ENCODE data around the gene TSPAN3.
A peak's percentile ranks its signal among the peaks of the same experiment; 100 is the strongest.

TSPAN3 gene

GRCh38 chr15:77112838-77113504 is 42.1 kb upstream of the TSPAN3 start:
- no peaks in the 10 kb centered on the region for H3K27me3 ChIP-seq (replicated peaks)
- no peak overlapping the region for H3K27ac ChIP-seq
- H3K4me3 ChIP-seq (ENCODE audit: low read depth, low read length) = no peak overlapping the region
- no peak for TF ChIP-seq CTCF (IDR thresholded peaks at IDR 0.05; ENCODE audit: low read depth, low read length, missing control alignments)
- in situ Hi-C loops (cut with HindIII; ENCODE audit: low pct_ligation_motif_present, low sequenced_read_pairs) = loop anchor here (25.0 kb wide), 1 partner anchor 424 kb away; no protein-coding TSS in a partner anchor
- H3K36me3 ChIP-seq (replicated peaks) = peaks cover 23% of the 10 kb centered on the region
- no peak for DNase-seq

GRCh38 chr15:77111789-77112188 is 40.9 kb upstream of the TSPAN3 start:
- H3K36me3 ChIP-seq (replicated peaks) = peaks cover 23% of the 10 kb centered on the region
- H3K27ac ChIP-seq = no peak overlapping the region
- no peak for TF ChIP-seq CTCF (IDR thresholded peaks at IDR 0.05; ENCODE audit: low read depth, low read length, missing control alignments)
- in situ Hi-C loops (cut with HindIII; ENCODE audit: low pct_ligation_motif_present, low sequenced_read_pairs) = loop anchor here (25.0 kb wide), 1 partner anchor 426 kb away; no protein-coding TSS in a partner anchor
- no peak for DNase-seq
- H3K4me3 ChIP-seq (ENCODE audit: low read depth, low read length) = no peak overlapping the region
- H3K27me3 ChIP-seq (replicated peaks) = no peaks in the 10 kb centered on the region

- in situ Hi-C loops (cut with HindIII; ENCODE audit: low pct_ligation_motif_present, low sequenced_read_pairs) = loop anchor here (25.0 kb wide), 1 partner anchor 430 kb away; no protein-coding TSS in a partner anchor
- peak; percentile 67 for DNase-seq
- TF ChIP-seq CTCF (IDR thresholded peaks at IDR 0.05; ENCODE audit: low read depth, low read length, missing control alignments) = peak; percentile 92
- Histone ChIP-seq H3K4me3 (ENCODE audit: low read depth, low read length) (no peak overlapping the region), H3K36me3 (replicated peaks) (peaks cover 5% of the 10 kb centered on the region), H3K27ac (no peak overlapping the region), H3K27me3 (replicated peaks) (no peaks in the 10 kb centered on the region)
Measured at GRCh38 chr15:77107531-77108355, 36.8 kb upstream of the TSPAN3 start.

GRCh38 chr15:77107068-77107467 is 36.2 kb upstream of the TSPAN3 start:
- no peak for TF ChIP-seq CTCF (IDR thresholded peaks at IDR 0.05; ENCODE audit: low read depth, low read length, missing control alignments)
- peak; percentile 27 for DNase-seq
- H3K27ac ChIP-seq = no peak overlapping the region
- in situ Hi-C loops (cut with HindIII; ENCODE audit: low pct_ligation_motif_present, low sequenced_read_pairs) = loop anchor here (25.0 kb wide), 1 partner anchor 430 kb away; no protein-coding TSS in a partner anchor
- no peaks in the 10 kb centered on the region for H3K27me3 ChIP-seq (replicated peaks)
- H3K4me3 ChIP-seq (ENCODE audit: low read depth, low read length) = no peak overlapping the region
- no peaks in the 10 kb centered on the region for H3K36me3 ChIP-seq (replicated peaks)

GRCh38 chr15:77104155-77104554 is 33.2 kb upstream of the TSPAN3 start:
- in situ Hi-C loops (cut with HindIII; ENCODE audit: low pct_ligation_motif_present, low sequenced_read_pairs) = loop anchor here (25.0 kb wide), 1 partner anchor 433 kb away; no protein-coding TSS in a partner anchor
- no peak for TF ChIP-seq CTCF (IDR thresholded peaks at IDR 0.05; ENCODE audit: low read depth, low read length, missing control alignments)
- DNase-seq = no peak
- Histone ChIP-seq H3K27me3 (replicated peaks) (no peaks in the 10 kb centered on the region), H3K36me3 (replicated peaks) (no peaks in the 10 kb centered on the region), H3K4me3 (ENCODE audit: low read depth, low read length) (no peak overlapping the region), H3K27ac (no peak overlapping the region)
